ENCODE data around the gene S100A3. TPM values are rescaled to one million over a fixed set of nuclear protein-coding genes. Genes with fewer than 3 reads are reported as not detected.

The S100A3 gene
- polyA plus RNA-seq, 1 of the 3 experiments (the other 2 are of a cell fraction), result 11.8 TPM

DNA sequence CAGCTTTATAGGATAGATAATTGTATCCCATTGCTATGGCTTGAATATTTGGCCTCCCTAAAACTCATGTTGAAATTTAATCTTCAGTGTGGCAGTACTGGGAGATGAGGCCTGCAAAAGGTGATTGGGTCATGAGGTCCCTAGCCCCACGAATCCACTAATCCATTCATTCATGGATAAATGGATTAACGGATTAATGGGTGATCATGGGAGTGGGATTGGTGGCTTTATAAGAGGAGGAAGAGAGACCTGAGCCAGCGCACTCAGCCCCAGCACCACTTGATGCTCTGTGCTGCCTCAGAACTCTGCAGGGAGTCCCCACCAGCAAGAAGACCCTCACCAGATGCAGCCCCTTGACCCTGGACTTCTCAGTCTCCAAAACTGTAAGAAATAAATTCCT, 45.3 kb downstream of the S100A3 start (continued):
- TF ChIP-seq, protein P1, sequence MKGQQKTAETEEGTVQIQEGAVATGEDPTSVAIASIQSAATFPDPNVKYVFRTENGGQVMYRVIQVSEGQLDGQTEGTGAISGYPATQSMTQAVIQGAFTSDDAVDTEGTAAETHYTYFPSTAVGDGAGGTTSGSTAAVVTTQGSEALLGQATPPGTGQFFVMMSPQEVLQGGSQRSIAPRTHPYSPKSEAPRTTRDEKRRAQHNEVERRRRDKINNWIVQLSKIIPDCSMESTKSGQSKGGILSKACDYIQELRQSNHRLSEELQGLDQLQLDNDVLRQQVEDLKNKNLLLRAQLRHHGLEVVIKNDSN (IDR thresholded peaks at IDR 0.05; ENCODE audit: borderline replicate concordance, low read depth), result no peak
- TF ChIP-seq RAD21 (IDR thresholded peaks at IDR 0.05; ENCODE audit: low read length), result no peak
- TF ChIP-seq, protein P2, sequence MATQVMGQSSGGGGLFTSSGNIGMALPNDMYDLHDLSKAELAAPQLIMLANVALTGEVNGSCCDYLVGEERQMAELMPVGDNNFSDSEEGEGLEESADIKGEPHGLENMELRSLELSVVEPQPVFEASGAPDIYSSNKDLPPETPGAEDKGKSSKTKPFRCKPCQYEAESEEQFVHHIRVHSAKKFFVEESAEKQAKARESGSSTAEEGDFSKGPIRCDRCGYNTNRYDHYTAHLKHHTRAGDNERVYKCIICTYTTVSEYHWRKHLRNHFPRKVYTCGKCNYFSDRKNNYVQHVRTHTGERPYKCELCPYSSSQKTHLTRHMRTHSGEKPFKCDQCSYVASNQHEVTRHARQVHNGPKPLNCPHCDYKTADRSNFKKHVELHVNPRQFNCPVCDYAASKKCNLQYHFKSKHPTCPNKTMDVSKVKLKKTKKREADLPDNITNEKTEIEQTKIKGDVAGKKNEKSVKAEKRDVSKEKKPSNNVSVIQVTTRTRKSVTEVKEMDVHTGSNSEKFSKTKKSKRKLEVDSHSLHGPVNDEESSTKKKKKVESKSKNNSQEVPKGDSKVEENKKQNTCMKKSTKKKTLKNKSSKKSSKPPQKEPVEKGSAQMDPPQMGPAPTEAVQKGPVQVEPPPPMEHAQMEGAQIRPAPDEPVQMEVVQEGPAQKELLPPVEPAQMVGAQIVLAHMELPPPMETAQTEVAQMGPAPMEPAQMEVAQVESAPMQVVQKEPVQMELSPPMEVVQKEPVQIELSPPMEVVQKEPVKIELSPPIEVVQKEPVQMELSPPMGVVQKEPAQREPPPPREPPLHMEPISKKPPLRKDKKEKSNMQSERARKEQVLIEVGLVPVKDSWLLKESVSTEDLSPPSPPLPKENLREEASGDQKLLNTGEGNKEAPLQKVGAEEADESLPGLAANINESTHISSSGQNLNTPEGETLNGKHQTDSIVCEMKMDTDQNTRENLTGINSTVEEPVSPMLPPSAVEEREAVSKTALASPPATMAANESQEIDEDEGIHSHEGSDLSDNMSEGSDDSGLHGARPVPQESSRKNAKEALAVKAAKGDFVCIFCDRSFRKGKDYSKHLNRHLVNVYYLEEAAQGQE (IDR thresholded peaks at IDR 0.05; ENCODE audit: low read depth, low read length), result no peak
- TF ChIP-seq JUND (IDR thresholded peaks at IDR 0.05), result no peak
- no peak for TF ChIP-seq NFIC (IDR thresholded peaks at IDR 0.05; ENCODE audit: borderline replicate concordance)
- no peak for TF ChIP-seq RFX5 (IDR thresholded peaks at IDR 0.05; ENCODE audit: low read length)
- TF ChIP-seq MXI1 (IDR thresholded peaks at IDR 0.05; ENCODE audit: low read depth, low read length), result no peak
- TF ChIP-seq TAF1 (IDR thresholded peaks at IDR 0.05; ENCODE audit: borderline replicate concordance, low read depth, low read length), result no peak
- TF ChIP-seq FOXM1 (IDR thresholded peaks at IDR 0.05; ENCODE audit: low read depth), result no peak
- no peak for TF ChIP-seq CHD2 (IDR thresholded peaks at IDR 0.05; ENCODE audit: low read length, partially characterized antibody)

DNA sequence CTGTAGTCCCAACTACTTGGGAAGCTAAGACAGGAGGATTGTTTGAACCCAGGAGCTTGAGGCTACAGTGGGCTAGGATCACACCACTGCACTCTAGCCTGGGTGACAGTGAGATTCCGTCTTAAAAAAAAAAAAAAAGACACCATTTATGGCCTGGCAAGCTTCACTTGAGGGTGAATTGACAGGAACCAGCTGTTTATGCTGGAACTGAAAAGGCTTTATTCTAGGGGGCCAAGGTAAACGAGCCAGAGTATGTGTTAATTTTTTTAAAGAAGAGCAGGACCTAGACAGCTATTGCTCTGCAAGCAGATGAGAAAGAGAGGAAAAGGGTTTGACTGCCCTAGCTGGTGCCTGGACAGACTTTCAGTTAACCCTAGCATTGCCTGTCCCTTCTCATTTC, 50.3 kb downstream of the S100A3 start:
- H3K79me2 ChIP-seq (ENCODE audit: insufficient read depth), result no peaks in the 10 kb centered on the region
- H2AFZ ChIP-seq (ENCODE audit: low read depth), result no peak overlapping the region
- WGBS (ENCODE audit: low lambda C conversion rate), result 15% methylated on average over 2 of the region's 2 CpGs
- H3K4me3 ChIP-seq (ENCODE audit: low read depth in 2 of 2, low read length in 1 of 2), result no peak overlapping the region
- POLR2A ChIA-PET, result no interaction called here
- TF ChIP-seq TAF1 (IDR thresholded peaks at IDR 0.05; ENCODE audit: borderline replicate concordance, low read depth, low read length) (no peak), TEAD4 (IDR thresholded peaks at IDR 0.05; ENCODE audit: borderline replicate concordance, insufficient read depth) (no peak), MEF2A (IDR thresholded peaks at IDR 0.05; ENCODE audit: borderline replicate concordance, low read depth) (no peak), ELF1 (IDR thresholded peaks at IDR 0.05) (no peak), CHD2 (IDR thresholded peaks at IDR 0.05; ENCODE audit: low read length, partially characterized antibody) (no peak), EZH2phosphoT487 (IDR thresholded peaks at IDR 0.05; ENCODE audit: borderline replicate concordance, low read depth) (no peak)
- TF ChIP-seq, protein P2 (IDR thresholded peaks at IDR 0.05; ENCODE audit: low read depth, low read length), result no peak
- TF ChIP-seq, protein P3, sequence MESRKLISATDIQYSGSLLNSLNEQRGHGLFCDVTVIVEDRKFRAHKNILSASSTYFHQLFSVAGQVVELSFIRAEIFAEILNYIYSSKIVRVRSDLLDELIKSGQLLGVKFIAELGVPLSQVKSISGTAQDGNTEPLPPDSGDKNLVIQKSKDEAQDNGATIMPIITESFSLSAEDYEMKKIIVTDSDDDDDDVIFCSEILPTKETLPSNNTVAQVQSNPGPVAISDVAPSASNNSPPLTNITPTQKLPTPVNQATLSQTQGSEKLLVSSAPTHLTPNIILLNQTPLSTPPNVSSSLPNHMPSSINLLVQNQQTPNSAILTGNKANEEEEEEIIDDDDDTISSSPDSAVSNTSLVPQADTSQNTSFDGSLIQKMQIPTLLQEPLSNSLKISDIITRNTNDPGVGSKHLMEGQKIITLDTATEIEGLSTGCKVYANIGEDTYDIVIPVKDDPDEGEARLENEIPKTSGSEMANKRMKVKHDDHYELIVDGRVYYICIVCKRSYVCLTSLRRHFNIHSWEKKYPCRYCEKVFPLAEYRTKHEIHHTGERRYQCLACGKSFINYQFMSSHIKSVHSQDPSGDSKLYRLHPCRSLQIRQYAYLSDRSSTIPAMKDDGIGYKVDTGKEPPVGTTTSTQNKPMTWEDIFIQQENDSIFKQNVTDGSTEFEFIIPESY (IDR thresholded peaks at IDR 0.05; ENCODE audit: borderline replicate concordance, low read depth), result no peak
- TF ChIP-seq, protein P4, sequence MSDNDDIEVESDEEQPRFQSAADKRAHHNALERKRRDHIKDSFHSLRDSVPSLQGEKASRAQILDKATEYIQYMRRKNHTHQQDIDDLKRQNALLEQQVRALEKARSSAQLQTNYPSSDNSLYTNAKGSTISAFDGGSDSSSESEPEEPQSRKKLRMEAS (IDR thresholded peaks at IDR 0.05; ENCODE audit: low read depth), result no peak
- peaks cover 3% of the 10 kb centered on the region for H3F3A ChIP-seq (replicated peaks; ENCODE audit: insufficient read depth)
- no peaks in the 10 kb centered on the region for H4K20me1 ChIP-seq (ENCODE audit: insufficient read depth)
- H3K36me3 ChIP-seq (replicated peaks in 1 of 2; ENCODE audit: control insufficient read depth in 1 of 2, insufficient read depth in 2 of 2, low read length in 1 of 2), result no peaks in the 10 kb centered on the region
- H3K4me2 ChIP-seq, result no peak overlapping the region
- no peaks in the 10 kb centered on the region for H3K9me3 ChIP-seq
- DNase-seq, result no peak
- H3K4me1 ChIP-seq (ENCODE audit: control insufficient read depth in 1 of 2, insufficient read depth in 2 of 2, low read depth in 1 of 2, low read length in 1 of 2), result peaks cover 0 to 3% of the 10 kb centered on the region in 2 experiments; a peak in 1 of 4 replicates
- H3K27me3 ChIP-seq (ENCODE audit: insufficient read depth), result peaks cover 10% of the 10 kb centered on the region; the same call in 1 of the 2 replicates
- CTCF ChIA-PET, result interaction anchor here (0.9 to 6.1 kb wide), 3 partner anchors 12 to 145 kb away, joined by 4 to 76 read pairs (median 4); no protein-coding TSS in a partner anchor
- H3K27ac ChIP-seq (ENCODE audit: low read depth in 2 of 2, low read length in 1 of 2), result no peak overlapping the region
- no peak overlapping the region for H3K9ac ChIP-seq
- H3K9me2 ChIP-seq, result no peaks in the 10 kb centered on the region
